Measurements from ENCODE around the gene SLC7A14.

SLC7A14 gene

DNA sequence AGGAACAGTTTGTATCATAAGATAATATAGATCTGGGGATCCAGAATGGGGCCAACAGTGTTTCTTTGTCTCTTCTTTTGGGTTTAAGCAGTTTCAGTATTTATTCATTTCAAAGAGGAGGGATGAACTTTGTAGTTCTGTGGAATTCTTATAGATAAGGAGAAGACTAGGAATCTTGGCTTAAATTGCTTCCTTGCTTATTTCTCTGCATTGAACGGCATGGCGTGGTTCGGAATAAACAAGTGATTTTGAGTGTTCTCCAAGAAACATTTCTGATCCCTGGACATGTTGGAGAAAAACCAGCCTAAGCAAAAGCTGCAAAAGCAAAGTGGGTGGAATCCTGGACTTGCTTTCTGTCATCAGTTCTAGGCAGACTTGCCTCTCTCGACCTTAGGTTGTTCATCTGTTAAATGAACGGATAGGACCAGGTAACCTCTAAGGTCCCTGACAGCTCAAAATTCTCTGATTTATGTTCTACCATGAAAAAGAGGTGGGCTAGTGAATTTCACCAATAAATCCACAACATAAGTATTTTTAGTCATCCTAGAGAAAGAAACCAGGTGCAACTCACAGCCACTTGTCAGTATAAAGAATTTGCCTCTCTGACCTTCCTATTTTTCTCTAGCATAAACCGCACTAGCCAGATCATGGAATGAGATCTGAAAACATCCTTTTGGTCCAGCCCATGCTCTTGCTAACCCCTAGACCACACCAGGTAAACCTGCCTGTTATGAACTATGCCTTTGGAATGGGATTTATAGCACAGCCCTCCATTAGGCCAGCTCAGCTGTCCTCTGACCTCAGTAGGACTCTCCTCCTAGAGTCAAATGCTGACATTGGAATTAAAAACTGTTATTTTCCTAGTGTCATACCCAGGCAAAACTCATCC lies 88.4 kb downstream of the SLC7A14 start:
- no peak for DNase-seq (ENCODE audit: low read depth)

DNA sequence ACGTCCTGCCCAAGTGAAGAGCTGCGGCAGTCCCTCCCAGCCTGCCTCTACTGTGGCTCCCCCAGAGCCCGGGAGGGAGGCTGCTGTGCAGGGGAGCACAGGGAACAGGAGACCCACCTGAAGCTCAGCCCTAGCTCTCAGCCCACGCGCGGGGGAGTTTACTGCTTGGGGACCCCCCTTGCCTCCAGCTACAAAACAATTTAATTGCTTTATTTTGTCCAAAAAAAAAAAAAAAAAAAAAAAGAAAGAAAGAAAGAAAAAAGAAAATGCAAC lies 89.1 kb downstream of the SLC7A14 start:
- DNase-seq (ENCODE audit: low read depth) = no peak

DNA sequence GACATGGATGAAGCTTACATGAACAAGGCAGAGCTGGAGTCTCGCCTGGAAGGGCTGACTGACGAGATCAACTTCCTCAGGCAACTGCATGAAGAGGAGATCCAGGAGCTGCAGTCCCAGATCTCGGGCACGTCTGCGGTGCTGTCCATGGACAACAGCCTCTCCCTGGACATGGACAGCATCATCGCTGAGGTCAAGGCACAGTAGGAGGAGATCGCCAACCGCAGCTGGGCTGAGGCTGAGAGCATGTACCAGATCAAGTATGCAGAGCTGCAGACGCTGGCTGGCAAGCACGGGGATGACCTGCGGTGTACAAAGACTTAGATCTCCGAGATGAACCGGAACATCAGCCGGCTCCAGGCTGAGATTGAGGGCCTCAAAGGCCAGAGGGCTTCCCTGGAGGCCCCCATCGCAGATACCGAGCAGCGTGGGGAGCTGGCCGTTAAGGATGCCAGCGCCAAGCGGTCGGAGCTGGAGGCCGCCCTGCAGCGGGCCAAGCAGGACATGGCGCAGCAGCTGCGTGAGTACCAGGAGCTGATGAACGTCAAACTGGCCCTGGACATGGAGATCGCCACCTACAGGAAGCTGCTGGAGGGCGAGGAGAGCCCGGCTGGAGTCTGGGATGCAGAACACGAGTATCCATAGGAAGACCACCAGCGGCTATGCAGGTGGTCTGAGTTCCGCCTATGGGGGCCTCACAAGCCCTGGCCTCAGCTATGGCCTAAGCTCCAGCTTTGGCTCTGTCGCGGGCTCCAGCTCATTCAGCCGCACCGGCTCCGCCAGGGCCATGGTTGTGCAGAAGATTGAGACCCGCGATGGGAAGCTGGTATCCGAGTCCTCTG lies 89.6 kb downstream of the SLC7A14 start:
- DNase-seq (ENCODE audit: low read depth) = no peak

DNA sequence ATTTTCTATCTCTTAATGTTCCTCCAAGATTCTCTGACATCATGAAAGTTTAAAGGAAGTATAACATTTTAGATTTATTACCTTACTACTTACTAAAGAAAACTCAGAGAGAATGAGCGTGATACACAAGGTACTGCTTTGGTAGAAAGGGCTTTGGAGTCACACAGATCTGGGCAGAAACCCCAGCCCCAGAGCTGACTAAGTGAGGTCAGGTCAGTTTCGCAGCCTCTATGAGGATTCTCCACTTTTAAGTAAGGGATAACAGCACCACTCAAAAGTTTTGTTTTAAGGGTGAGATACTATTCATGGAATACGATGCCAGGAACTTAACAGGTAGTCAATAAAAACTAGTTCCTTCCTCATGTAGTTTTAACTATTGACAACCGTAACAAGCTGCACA lies 91.1 kb downstream of the SLC7A14 start:
- no peak for DNase-seq (ENCODE audit: low read depth)

DNA sequence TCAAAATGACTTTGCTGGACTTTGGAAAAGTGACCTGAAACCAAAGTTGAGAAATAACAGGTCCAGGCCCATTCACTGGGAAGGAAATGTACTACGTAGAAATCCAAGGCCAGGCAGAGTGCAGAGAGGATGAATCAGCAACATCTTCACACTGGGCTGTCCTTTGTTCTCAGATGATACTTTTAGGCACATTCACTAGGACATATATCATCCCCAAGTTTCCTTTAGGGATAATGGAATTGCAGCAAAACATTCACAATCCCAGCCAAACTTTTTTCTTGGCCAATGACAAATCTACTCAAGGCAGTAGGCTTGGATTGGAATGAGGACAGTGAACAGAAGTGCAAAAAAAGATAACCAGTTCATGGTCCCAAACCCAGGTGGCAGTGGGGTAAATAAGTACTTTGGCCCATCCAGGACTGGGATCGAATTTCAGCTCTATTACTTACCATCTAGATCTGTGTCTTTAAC lies 92.1 kb downstream of the SLC7A14 start:
- no peak for DNase-seq (ENCODE audit: low read depth)

DNA sequence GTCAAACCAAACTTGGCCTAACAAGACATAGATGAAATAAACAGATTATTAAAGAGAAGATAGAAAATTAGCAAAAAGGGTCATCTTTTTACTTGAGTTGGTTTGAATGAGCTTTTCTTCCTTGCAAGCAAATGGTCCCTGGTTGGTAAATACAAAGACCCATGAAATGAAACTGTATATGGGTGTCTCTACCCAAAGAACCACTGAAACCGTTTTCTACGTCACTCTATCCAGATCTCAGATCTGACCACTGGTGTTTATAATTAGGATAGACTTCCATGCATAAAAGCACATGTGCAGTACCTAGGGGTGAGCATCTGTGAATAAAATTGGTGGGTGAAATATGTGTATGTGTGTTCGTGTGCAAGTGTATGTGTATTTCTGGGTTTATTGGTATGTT lies 94.0 kb downstream of the SLC7A14 start:
- no peak for DNase-seq (ENCODE audit: low read depth)

DNA sequence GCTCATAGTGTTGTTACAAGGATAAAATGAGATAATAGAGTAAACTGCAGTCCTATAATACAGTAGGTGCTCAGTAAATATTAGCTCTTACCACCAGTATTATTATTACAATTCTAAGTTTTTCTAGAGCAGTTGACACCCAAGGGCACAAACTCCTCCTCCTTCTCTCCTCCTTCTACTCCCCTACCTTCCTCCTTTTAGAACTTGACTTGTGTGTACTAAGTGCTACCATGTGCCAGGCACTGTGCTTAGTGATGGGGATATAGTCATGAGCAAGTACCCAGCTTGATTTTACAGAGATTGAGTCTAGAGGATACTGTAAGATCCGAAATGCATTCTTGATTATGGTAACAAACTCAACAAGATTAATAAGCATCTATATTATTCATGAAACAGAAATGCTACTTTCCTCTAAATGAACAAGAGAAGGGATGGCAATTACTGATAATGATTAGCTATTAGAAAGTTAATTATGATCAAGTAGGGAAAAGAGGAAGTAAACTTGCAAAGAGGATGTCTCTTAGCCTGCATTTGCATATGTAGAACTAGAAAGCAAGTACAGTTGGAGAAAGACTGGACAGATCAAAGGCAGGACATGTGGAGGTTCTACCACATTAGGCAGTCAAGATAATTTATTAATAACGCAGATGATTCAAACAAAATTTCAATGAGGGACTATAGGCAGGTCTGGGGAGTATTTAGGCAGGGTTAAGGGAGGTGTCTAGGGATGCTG lies 94.9 kb downstream of the SLC7A14 start:
- no peak for DNase-seq (ENCODE audit: low read depth)

DNA sequence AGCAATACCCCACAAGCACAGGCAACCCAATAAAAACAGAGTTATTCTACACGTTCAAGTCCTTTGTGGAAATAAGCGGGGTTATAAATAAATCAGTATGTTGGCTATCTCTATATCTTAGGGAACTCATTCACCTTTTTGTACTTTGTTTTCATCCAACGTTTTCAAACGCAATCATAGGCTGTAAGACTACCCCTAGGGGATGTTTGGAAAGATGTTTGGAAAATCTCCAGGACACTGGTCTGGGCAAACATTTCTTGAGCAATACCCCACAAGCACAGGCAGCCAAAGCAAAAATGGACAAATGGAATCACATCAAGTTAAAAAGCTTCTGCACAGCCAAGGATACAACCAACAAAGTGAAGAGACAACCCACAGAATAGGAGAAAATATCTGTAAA lies 97.1 kb downstream of the SLC7A14 start:
- DNase-seq (ENCODE audit: low read depth) = no peak

DNA sequence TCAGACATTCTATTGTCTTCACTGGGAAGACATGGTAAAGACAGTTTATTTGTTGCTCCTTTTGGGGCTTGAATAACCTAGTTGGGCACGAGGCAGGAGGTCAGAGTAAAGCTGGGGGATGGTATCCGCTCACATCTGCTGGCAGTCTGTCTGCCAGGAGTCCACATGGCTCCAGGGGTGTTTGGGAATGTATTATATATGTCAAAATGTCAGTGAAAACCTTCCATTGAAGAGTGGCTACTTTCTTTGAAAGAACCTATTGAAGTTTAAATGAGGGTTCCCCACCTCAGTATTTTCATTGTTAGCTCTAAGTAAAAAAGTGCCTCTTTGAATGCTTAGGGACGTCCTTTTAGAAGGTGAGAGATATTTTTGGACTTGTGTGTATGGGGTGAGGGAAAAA lies 98.8 kb downstream of the SLC7A14 start:
- no peak for DNase-seq (ENCODE audit: low read depth)

DNA sequence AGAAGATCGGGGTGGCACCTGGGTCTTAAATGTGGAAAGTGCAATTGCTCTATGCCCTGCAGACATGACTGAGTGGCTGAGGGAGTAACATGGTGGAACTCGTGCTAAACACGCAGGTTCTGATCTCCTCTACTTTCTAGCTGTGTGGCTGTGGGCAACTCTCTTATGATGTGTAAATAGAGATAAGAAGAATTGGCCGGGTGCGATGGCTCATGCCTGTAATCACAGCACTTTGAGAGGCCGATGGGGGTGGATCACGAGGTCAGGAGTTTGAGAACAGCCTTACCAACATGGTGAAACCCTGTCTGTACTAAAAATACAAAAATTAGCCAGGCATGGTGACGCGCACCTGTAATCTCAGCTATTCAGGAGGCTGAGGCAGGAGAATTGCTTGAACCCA lies 99.5 kb downstream of the SLC7A14 start:
- DNase-seq (ENCODE audit: low read depth) = no peak

DNA sequence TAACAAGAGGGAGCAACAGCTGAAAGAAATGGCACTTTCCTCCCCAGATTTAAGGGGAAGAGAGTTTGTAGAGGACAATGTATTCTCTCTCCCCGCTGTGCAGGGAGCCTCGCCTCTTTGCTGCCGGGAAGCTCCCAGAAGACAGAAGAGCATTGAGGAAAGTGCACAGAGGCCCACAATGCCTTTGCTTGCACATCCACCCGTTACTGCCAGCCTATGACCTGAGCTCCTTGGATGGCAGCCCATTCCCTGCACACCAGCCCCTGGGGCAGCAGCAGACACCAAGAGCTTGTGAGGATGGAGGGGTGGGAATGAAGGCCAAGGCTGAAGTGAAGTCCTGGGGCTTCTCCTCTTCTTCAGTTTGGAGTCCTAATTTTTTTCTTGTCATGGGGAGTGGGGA lies 100.2 kb downstream of the SLC7A14 start:
- no peak for DNase-seq (ENCODE audit: low read depth)

DNA sequence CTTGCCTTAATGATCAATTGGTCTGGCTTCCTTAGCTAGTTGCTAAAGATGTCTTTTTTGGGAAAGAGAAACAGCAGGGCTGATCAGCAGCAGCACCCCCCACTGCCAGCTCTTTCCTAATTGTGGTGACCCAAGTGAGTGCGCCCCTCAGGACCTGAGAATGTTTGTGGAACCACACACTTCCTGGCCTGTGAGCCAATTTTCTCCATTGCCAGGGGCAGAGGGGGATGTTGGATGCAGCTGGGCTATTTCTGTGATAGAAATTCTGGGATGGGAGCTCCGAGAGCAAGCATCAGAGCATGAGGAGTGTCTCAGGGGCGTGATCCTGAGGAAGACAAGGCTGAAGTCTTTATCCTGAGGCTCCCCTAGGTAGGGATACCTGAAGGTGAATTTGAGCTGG lies 100.6 kb downstream of the SLC7A14 start:
- DNase-seq (ENCODE audit: low read depth) = no peak

DNA sequence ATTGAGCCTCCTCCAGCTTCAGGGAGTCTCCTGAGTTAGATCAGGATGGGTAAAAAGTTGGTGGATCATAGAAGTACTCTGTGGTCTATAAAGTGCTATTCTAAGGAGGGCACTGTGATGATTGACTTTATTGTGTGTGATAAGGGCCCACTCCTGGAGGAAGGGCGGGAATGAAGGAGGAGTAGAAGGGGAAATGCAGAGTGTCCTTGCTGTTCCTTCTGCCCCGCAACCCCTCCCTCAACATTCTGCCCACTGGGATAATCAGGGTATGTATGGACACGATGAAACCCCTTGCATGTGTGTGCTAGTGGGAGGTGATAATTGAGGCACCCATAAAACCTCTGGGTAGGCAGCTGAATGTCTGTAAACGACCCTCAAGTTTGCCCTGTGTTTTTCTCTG lies 101.0 kb downstream of the SLC7A14 start:
- DNase-seq (ENCODE audit: low read depth) = no peak

DNA sequence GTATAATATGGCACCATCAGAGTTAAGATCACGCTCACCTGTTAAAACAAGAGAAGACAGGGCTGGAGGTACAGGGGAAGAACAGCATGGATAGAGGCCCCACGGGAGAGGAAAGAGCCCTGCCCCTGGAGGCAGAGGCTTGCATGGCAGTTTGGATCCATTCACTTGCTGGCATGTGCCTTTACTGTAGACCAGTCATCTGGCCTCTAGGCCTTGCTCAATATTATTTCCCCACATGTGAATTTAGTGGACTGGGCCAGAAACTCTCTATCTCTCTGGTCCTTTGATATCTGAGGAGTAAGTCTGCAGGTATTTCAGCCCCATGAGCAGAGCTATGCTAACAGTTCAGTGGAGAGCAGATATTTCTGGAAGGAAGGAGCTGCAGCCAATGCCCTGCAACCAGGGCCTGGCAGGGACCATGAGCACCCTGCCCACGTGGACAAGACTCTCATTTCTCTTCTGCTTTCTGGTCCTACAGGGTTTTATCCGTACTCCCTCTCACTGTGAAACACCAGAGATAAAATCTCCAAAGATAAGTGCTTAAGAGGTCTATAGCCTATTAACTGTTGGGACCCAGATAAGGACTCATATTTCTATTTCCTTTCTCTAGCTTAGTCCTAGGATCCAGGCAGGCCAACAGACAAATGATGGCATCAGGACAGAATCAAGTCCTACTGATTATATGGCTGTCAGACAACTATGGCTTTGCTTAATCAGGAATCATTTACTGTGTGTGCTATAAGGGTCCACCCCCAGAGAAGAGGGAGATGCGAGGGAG lies 102.2 kb downstream of the SLC7A14 start:
- DNase-seq (ENCODE audit: low read depth) = no peak

DNA sequence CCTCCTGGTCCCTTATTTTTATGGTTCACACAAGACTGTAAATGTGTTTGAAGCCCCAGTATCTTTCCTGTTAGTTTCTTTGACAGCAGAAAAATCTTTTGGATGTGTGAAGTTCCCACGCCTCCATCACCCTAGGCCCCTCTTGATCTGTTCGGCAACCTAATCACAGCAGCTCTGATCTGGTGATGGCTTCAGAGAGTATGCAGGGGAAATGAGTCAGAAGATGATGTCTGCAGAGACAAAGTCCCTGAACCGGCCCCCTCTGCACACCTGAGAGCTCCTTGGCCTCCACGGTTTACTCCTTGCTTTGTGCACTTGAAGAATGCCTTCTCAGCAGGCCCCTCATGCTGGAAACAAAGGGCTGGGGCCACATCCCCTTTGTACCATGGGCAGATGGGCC lies 103.7 kb downstream of the SLC7A14 start:
- DNase-seq (ENCODE audit: low read depth) = no peak

DNA sequence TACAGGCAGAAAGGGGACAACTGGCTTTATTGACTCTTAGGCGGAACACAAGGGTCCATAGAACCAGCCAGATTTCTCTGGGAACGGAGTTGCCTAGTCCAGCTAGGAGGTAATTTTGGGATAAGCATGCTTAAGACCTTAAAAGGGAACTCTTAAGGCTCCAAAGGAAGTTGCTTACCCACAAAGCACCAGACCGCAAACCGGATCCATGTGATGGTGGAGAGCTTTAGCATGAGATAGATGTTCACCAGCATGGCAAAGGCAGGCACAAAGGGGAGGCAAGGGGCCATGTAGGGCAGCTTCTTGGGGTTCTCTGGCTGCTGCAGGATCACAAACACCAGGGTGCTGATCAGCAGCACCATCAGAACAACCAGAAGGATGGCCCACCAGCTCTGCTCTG lies 105.8 kb downstream of the SLC7A14 start:
- no peak for DNase-seq (ENCODE audit: low read depth)

DNA sequence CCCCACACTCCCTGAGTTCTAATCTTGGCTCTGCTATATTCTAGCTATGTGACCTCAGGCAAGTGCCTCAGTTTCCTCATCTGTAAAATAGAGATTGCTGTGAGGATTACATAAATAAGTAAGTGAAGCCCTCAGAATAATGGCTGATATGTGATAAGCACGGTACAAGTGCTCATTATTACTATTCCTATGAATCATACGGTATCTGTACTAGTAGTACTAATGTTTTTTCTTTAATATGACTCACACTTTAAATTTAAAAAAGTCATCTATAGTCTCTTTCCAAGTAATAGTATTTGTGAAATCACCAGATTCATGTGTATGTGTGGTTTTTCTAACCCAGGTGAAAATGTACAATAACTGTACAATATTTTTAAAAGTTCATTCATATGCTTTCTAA lies 108.5 kb downstream of the SLC7A14 start:
- no peak for DNase-seq (ENCODE audit: low read depth)

DNA sequence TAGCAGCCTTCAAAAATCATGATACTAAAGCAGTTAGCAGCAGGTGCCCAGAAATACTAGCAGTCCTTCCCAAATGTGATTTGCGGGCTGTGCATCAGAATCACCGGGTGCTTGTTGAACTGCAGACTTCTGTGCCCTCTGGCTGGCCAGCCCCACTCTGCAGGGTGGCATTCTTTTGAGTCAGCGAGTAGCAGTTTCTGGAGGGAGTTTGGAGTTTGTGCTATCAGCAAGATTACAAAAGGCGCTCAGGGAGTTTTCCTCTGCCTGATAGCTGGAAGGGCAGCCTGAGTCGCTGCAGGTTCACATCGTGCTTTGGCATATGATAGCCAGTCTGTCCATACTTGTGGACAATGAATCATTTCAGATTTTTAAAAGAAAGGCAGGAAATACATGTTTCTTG lies 109.6 kb downstream of the SLC7A14 start:
- DNase-seq (ENCODE audit: low read depth) = no peak

DNA sequence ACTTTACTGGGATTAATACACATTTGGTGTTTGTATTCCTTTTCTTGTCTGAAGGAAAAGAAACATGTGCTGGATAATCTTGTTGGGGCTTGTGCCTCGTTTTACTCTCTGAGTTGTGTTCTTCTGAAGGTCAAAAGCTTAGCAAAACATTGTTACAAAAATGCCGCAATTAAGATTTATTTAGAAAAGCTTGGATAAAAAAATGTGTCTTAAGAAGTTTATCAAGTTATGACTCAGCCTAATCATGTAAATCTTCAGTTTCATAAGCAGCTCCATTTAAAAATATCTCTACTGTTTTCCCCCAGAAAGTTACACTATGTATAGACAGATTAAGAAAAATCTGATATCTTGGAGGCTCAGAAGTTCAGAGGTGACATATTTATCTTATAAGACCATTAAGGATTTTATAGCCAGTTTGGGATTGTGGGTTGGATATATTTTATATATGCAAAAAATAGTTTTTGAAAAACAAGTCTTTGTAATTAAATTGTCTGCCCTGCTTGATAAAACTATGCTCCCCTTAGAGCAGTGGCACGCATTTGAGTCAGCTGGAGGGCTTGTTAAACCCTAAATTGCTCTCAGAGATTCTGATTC lies 110.7 kb downstream of the SLC7A14 start:
- DNase-seq (ENCODE audit: low read depth) = no peak

DNA sequence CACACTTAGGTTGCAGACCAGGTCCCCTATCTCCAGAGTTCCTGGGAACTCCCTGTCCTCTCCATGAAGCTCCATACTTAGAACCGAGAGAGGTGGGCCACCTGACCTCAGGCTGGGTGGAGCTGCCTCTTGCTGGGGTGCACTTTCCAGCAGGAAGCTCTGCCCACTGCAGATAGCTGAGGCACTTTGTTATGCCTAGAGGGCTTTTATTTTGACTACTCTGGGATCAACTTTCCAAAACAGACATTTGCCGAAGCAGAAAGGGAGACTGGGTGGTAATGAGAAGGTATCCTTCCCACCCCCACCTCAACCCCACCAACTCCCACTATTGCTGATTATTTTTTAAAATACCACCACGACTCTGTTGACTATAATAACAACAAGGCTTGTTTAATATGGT lies 112.5 kb downstream of the SLC7A14 start:
- DNase-seq (ENCODE audit: low read depth) = no peak

DNA sequence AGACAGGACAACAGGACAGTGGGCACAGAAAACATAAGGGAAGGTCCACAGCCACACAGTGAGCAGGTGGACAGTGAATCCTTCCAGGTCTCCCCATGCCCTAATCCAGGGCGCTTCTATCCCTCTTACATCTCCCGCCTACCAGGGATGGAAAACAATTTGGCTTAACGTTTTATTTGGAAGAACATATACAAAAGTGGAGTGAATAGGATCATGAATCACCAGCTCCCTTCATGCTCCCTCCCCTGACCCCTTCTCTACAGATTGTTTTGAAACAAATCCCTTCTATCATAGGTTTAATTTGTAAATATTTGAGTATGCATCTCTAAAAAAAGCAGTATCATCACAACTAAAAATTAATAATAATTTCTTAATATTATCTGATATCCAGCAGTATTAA lies 114.7 kb downstream of the SLC7A14 start:
- no peak for DNase-seq (ENCODE audit: low read depth)

Data from T follicular helper cell (primary cell).